ENCODE results near the gene RPS27.
"Not testable (repeated sequence)": the region's sequence is repeated elsewhere in the genome, so short reads cannot be mapped to it uniquely, and the experiment has no call there.

RPS27 gene

DNA sequence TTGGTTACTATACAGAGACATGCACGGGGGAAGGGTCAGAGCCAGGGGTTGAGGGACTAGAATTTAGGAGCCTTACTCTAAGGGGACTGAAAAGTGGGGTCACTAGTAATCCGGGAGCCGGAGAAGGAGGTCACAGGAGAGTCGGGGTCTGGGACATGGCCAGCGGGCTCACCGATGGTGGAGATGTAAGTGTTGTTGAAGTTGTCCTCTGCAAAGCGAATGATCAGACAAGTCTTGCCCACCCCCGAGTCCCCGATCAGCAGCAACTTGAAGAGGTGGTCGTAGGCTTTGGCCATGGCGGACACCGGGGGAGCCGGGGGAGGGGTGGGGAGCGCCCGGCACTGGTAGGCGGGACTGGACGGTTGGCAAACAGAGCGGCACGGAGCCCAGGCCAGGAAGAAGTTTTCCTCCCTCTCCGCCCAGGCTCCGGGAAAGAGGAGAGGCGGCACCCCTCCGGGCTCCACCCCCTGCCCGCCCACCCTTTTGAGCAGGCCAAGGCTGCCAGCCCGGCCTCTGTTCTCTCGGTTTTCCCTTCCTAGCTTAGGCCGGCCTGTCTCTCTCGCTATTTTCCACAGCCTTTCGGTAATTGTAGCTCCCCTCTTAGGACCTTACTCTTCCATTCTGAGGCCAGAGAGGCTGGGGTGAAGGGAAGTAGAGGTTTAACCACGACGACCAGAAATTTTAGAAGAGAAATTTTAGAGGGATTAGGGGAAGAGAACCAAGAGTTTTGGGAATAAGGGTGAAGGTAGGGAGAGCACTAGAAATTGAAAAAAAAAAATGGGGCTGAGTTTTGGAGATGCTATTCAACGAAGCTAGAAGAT lies 4.4 kb upstream of the RPS27 start, which contains the start of gene RAB13:
TSS of gene RAB13 (minus strand) at position 399 of the 821 bp plus-strand sequence. CDS start at position 296, 103 bp downstream.
- no peak for DNase-seq (ENCODE audit: low read depth in 2 of 2)

DNA sequence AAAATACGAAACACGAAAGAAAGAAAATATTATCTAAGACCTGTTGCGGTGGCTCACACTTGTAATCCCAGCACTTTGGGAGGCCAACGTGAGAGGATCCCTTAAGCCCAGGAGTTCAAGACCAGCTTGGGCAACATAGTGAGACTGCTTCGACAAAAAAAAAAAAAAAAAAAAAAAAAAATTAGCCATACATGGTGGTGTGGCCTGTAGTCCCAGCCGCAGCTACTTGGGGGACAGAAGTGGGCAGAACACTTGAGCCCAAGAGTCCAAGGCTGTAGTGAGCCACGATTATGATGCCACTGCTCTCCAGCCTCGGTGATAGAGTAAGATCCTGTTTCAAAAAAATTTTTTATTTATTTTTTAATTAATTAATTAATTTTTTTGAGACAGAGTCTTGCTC lies 2.9 kb upstream of the RPS27 start:
- no peak for DNase-seq (ENCODE audit: low read depth in 2 of 2)

DNA sequence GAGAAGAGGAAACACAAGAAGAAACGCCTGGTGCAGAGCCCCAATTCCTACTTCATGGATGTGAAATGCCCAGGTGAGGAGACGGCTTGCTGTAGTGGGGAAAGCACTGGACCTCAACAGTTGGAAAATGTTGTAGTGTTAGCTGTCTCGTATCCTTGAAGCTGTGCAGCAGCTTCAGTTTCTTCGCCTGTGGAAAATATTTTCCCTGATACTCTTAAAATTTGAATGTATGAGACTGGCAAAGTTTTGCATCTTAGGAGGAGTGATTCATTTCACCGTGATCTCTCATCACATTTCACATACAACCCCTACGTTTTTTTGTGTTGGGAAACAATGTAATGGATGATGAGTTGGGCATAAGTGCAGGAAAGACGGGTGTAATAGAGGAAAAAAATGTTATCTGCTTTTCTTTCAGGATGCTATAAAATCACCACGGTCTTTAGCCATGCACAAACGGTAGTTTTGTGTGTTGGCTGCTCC lies 629 bp downstream of the RPS27 start:
- DNase-seq (ENCODE audit: low read depth in 2 of 2) = no peak

DNA sequence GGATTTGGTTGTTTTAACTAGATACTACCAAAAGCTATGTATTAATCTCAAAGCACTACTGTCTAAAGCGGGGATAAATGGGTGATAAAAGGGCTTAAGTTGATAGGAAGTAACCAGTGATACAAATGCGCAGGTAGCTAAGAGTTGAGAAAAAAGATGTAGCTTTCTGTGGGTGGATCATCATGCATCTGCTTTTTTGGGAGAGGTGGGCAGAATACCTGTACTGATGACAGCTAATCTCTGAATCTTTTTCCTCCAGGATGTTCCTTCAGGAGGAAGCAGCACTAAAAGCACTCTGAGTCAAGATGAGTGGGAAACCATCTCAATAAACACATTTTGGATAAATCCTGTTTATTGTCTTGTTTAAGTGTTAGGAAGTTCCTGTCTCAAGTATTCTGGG lies 1.2 kb downstream of the RPS27 start:
- no peak for DNase-seq (ENCODE audit: low read depth in 2 of 2)

DNA sequence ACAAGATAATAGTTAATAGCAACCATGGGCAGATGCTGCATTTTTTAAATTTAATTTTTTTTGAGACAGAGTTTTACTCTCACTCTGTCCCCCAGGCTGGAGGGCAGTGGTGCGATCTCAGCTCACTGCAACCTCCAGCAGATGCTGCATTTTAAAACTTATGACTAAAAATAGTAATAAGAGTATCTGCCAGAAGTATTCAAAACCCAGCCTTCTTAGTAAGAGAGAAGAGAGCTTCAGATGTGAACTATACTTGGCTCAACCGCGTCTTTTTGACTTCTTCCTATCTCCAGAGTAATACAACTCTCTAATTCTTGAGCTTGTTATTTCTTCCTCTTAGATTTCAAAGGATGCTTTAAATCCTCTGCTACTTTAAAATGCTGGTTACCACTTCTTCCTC lies 4.6 kb downstream of the RPS27 start:
- no peak for DNase-seq (ENCODE audit: low read depth in 2 of 2)

DNA sequence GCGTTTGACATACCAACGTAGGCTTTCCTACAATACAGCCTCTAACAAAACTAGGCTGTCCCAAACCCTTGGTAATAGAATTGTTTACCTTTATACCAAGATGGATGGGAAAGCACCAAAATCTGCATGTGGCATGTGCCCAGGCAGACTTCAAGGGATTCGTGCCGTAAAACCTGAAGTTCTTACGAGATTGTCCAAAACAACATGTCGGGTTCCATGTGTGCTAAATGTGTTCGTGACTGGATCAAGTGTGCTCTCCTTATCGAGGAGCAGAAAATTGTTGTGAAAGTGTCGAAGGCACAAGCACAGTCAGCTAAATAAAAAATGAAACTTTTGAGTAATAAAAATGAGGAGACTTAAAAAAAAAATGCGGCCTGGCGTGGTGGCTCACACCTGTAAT lies 5.1 kb downstream of the RPS27 start:
- no peak for DNase-seq (ENCODE audit: low read depth in 2 of 2)

DNA sequence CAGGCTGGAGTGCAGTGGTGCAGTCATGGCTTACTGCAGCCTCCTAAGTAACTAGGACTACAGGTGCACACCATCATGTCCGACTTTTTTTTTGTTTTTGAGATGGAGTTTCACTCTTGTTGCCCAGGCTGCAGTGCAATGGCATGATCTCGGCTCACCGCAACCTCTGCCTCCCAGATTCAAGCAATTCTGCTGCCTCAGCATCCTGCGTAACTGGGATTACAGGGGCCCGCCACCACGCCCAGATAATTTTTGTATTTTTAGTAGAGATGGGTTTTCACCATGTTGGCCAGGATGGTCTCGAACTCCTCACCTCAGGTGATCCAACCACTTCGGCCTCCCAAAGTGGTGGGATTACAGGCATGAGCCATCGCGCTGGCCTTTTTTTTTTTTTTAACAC lies 6.3 kb downstream of the RPS27 start:
- DNase-seq (ENCODE audit: low read depth in 2 of 2) = not testable (repeated sequence)

DNA sequence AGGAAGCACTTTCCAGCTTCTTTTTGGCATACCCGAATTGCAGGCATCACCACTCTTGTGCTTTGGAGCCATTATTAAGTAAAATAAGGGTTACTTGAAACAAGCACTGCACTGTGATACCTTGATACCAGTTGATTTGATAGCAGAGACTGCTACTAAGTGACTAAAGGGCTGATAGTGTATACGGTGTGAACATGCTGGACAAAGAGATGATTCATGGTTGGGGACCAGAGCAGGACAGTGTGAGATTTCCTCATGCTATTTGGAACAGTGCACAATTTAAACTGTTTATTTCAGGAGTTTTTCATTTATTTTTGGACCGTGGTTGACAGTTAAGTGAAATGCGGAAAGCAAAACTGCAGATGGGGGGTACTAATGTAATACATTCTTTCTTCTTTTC lies 9.9 kb downstream of the RPS27 start:
- no peak for DNase-seq (ENCODE audit: low read depth in 2 of 2)

DNA sequence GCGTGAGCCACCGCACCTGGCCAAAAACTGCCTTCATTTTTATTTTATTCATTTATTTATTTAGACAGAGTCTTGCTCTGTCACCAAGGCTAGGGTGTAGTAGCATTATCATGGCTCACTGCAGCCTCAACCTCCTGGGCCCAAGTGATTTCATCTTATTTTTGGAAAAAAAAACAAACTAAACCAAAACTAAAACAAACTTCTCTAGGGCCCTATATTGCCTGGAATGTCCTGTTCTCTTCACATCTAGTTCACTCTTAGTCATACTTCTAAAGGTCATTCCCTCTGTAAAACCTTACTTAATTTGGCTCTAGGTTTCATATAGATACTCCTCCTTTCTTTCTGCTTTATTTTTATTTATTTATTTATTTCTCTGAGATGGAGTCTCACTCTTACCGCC lies 15.6 kb downstream of the RPS27 start:
- no peak for DNase-seq (ENCODE audit: low read depth in 2 of 2)

DNA sequence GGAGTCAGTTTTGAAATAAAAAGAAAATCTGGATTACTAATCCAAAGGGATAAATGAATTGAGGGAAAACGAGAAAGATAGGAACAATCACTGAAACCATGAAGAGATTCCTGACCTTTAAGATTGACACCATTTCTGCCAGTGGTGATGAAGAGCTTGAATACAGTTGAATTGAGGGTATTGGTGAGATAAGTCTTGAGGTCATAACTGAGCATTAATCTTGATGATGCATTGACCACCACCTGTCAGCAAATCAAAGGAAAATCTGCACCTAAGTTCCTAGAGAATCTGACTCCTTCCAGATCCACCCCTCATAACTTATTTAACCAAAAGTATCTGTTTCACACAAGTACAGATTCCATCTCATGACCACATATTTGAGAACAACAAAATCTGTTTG lies 21.6 kb downstream of the RPS27 start:
- no peak for DNase-seq (ENCODE audit: low read depth in 2 of 2)

DNA sequence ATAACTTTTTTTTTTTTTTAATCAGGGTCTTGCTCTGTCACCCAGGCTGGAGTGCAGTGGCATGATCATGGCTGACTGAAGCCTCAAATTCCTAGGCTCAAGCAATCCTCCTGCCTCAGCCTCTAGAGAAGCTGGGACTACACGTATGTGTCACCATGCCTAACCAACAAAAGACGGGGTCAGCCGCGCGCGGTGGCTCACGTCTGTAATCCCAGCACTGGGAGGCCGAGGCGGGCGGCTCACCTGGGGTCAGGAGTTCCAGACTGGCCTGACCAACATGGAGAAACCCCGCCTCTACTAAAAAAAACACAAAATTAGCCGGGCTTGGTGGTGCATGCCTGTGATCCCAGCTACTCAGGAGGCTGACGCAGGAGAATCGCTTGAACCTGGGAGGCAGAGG lies 22.0 kb downstream of the RPS27 start:
- not testable (repeated sequence) for DNase-seq (ENCODE audit: low read depth in 2 of 2)

DNA sequence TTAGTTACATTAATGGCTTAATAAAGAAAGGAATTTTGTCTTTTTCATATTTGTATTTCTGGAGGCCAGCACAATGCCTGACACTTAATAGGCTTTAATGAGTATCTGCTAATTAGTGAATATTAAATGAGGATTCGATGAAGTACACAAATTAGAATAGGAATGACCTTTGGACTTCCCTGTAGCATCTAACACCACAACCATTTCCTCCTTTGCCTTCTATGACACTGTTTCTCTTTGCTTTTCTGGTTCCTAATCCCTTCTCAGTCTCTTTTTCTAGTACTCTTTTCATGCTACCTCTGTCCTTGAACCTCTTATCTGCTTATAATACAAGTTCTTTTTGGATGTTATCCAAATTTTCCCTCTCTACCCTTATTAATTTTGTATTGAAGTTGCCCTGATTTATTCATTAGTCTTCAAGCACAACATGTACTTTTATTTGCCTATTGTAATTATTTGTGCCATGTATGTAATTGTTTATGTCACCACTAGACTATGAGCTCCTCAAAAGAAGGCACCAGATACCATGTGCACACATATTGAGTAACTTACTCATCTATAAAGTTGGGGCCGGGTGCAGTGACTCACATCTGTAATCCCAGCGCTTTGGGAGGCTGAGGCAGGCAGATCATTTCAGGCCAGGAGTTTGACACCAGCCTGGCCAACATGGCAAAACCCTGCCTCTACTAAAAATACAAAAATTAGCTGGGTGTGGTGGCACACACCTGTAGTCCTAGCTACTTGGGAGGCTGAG lies 23.8 kb downstream of the RPS27 start:
- no peak for DNase-seq (ENCODE audit: low read depth in 2 of 2)

DNA sequence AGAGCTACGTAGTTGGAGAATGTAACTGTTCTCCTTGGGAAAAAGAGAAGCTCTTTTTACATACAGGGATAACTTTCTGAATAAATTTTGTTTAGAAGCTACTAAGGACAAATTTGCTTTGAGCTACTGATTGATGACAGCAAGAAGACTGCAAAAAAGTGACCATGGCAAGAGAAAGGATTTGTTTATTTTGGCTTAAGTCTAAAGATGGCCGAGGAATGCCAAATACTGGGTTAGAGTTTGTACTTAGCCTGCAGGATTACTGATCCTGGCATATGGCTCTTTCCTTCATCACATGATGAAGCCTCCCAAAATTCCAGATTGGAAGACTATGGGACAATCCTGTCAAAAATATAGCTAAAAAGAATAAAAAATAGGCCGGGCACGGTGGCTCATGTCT lies 28.7 kb downstream of the RPS27 start:
- DNase-seq (ENCODE audit: low read depth in 2 of 2) = no peak

DNA sequence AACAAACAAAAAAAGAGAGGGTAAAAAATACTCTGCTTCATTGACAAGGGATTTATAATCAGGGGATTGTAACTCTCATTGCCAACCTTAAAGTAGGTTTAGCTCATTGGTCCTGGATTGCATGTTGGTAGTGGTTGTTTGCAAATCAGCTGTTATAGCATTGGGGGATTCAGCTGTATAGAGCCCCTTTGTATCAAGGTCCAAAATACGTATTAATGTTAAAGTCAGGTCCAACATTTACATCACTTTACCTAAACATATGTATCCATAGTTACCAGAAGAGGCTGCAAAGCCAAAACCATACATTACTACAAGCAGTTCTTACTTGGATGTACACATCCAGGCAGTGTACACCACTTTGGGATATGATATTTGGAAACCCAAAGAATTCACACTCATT lies 29.4 kb downstream of the RPS27 start:
- no peak for DNase-seq (ENCODE audit: low read depth in 2 of 2)

DNA sequence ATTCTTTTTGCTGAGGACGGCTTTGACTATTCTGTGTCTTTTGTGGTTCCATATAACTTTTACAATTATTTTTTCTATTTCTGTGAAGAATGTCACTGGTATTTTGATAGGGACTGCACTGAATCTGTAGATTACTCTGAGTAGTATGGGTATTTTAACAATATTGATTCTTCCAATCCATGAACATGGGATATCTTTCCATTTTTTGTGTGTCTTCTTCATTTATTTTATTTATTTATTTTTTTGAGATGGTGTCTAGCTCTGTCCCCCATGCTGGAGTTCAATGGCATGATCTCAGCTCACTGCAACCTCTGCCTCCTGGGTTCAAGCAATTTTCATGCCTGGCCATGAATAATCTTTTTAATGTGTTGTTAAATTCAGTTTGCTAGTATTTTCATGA lies 43.1 kb downstream of the RPS27 start:
- not testable (repeated sequence) for DNase-seq (ENCODE audit: low read depth in 2 of 2)

All from stimulated activated CD8-positive, alpha-beta memory T cell treated with anti-CD3 and anti-CD28 coated beads, Interleukin-15, amount 100 ng/mL, for 48 hours (primary cell).